Sigmoid colon (tissue), 4 donors: ENCODE measurements around the gene SIRPA.

Source experiments
- CTCF ChIP-seq, 4 experiments: fragments of 450-650 bp in 3 of 4; fragments of 200-600 bp in 1 of 4; IDR thresholded peaks; one replicate each; pipeline ENCODE4 v1.5.1; 2016 to 2019; ENCODE audit warnings: antibody characterized with exemption in 4 of 4, mild to moderate bottlenecking in 3 of 4, moderate library complexity in 2 of 4
- EP300 ChIP-seq, 4 donors: sonication (generic); formaldehyde crosslinking; IDR thresholded peaks; one replicate each; pipeline ENCODE4 v1.6.1; 2017; ENCODE audit warnings: antibody characterized with exemption in 4 of 4
- POLR2A ChIP-seq, 2 donors: fragments of 450-650 bp; IDR thresholded peaks; one replicate each; pipeline ENCODE4 v1.6.1; 2016; ENCODE audit warnings: antibody characterized with exemption in 2 of 2, mild to moderate bottlenecking in 2 of 2, moderate library complexity in 2 of 2
- POLR2AphosphoS5 ChIP-seq, 4 donors: sonication (generic); formaldehyde crosslinking; IDR thresholded peaks; one replicate each; pipeline ENCODE4 v1.6.1; 2017; ENCODE audit warnings: antibody characterized with exemption in 4 of 4

- TF ChIP-seq POLR2A (IDR thresholded peaks at IDR 0.05), result no peak
- no peak for TF ChIP-seq CTCF (IDR thresholded peaks at IDR 0.05)
- TF ChIP-seq EP300 (IDR thresholded peaks at IDR 0.05), result no peak
- no peak for TF ChIP-seq POLR2AphosphoS5 (IDR thresholded peaks at IDR 0.05)
Measured at GRCh38 chr20:1929460-1929859, 34.3 kb downstream of the SIRPA start.
